Endometrial microvascular endothelial cells (primary cell): ENCODE data around the gene IL1RAPL1. TPM values are rescaled to one million over a fixed set of nuclear protein-coding genes. Genes with fewer than 3 reads are reported as not detected.

Experiments
- in situ Hi-C: cut with HindIII; loops from 2 replicates; pipeline ENCODE4 v1.10.0; 2017; ENCODE audit warnings: low sequenced_read_pairs, low pct_unique_long_range_greater_than_20kb; ENCODE audit errors: inconsistent ontology term
- total RNA-seq: library from RNA; depleted of rRNA; stranded (reverse); fragments of >200 nt; gene quantifications from one replicate; pipeline ENCODE4 v1.2.3, GENCODE V29; 2015; ENCODE audit errors: inconsistent ontology term

IL1RAPL1 gene
- total RNA-seq, 1 donor from 2014 or later, result 0.28 TPM

- in situ Hi-C loops, result no loop called here
Measured at GRCh38 chrX:28613558-28613957, 26.3 kb downstream of the IL1RAPL1 start.

GRCh38 chrX:28625223-28625622 is 38.0 kb downstream of the IL1RAPL1 start:
- in situ Hi-C loops, result no loop called here

GRCh38 chrX:28626515-28626914 is 39.3 kb downstream of the IL1RAPL1 start:
- in situ Hi-C loops, result no loop called here

- in situ Hi-C loops, result no loop called here
Measured at GRCh38 chrX:28628120-28628519, 40.9 kb downstream of the IL1RAPL1 start.

GRCh38 chrX:28638775-28639174 is 51.5 kb downstream of the IL1RAPL1 start:
- in situ Hi-C loops, result no loop called here

- in situ Hi-C loops, result no loop called here
Measured at GRCh38 chrX:28639451-28639850, 52.2 kb downstream of the IL1RAPL1 start.

GRCh38 chrX:28649541-28649940 is 62.3 kb downstream of the IL1RAPL1 start:
- in situ Hi-C loops, result no loop called here

GRCh38 chrX:28651186-28651585 is 63.9 kb downstream of the IL1RAPL1 start:
- in situ Hi-C loops, result no loop called here

- in situ Hi-C loops, result no loop called here
Measured at GRCh38 chrX:28659269-28659668, 72.0 kb downstream of the IL1RAPL1 start.

GRCh38 chrX:28665778-28666177 is 78.5 kb downstream of the IL1RAPL1 start:
- in situ Hi-C loops, result no loop called here

- in situ Hi-C loops, result no loop called here
Measured at GRCh38 chrX:28668303-28668702, 81.1 kb downstream of the IL1RAPL1 start.

GRCh38 chrX:28668957-28669356 is 81.7 kb downstream of the IL1RAPL1 start:
- in situ Hi-C loops, result no loop called here

- in situ Hi-C loops, result no loop called here
Measured at GRCh38 chrX:28670074-28670473, 82.8 kb downstream of the IL1RAPL1 start.

GRCh38 chrX:28675173-28675572 is 87.9 kb downstream of the IL1RAPL1 start:
- in situ Hi-C loops, result no loop called here

GRCh38 chrX:28693101-28693500 is 105.9 kb downstream of the IL1RAPL1 start:
- in situ Hi-C loops, result no loop called here

- in situ Hi-C loops, result no loop called here
Measured at GRCh38 chrX:28697732-28698131, 110.5 kb downstream of the IL1RAPL1 start.

GRCh38 chrX:28701222-28701621 is 114.0 kb downstream of the IL1RAPL1 start:
- in situ Hi-C loops, result no loop called here

- in situ Hi-C loops, result no loop called here
Measured at GRCh38 chrX:28706964-28707363, 119.7 kb downstream of the IL1RAPL1 start.

GRCh38 chrX:28709421-28709820 is 122.2 kb downstream of the IL1RAPL1 start:
- in situ Hi-C loops, result no loop called here

- in situ Hi-C loops, result no loop called here
Measured at GRCh38 chrX:28717864-28718263, 130.6 kb downstream of the IL1RAPL1 start.

GRCh38 chrX:28718450-28718849 is 131.2 kb downstream of the IL1RAPL1 start:
- in situ Hi-C loops, result no loop called here

GRCh38 chrX:28719620-28720019 is 132.4 kb downstream of the IL1RAPL1 start:
- in situ Hi-C loops, result no loop called here
